Astrocyte (in vitro differentiated cells and primary cell): ENCODE data around the gene EPM2A.

ENCODE experiments used
- CTCF ChIP-seq: IDR thresholded peaks from 2 replicates; pipeline ENCODE4 v1.5.1; 2011; ENCODE audit warnings: low read depth, mild to moderate bottlenecking, inconsistent platforms, low read length, moderate library complexity; ENCODE audit not compliant: insufficient read depth
- EZH2 ChIP-seq: IDR thresholded peaks from 2 replicates; pipeline ENCODE4 v1.6.1; 2012; ENCODE audit warnings: mild to moderate bottlenecking, low read length, inconsistent platforms; ENCODE audit not compliant: insufficient read depth

GRCh38 chr6:145705561-145705960 is 29.8 kb downstream of the EPM2A start:
- no peak for TF ChIP-seq CTCF
- no peak for TF ChIP-seq EZH2
